IgD-negative memory B cell (primary cell): ENCODE results near the gene IRF3. TPM values are rescaled to one million over a fixed set of nuclear protein-coding genes. Genes with fewer than 3 reads are reported as not detected.

ENCODE experiments used
- H3K27ac Mint-ChIP-seq, 3 donors: one replicate each; pipeline ENCODE4 v1.8.0; 2020 to 2022; ENCODE audit warnings: mild to moderate bottlenecking in 3 of 3, mixed read lengths in 3 of 3, moderate library complexity in 1 of 3
- H3K27me3 Mint-ChIP-seq: one replicate; pipeline ENCODE4 v1.8.0; 2021; ENCODE audit warnings: mixed read lengths
- H3K36me3 Mint-ChIP-seq: one replicate; pipeline ENCODE4 v1.8.0; 2020; ENCODE audit warnings: mild to moderate bottlenecking, mixed read lengths
- H3K4me1 Mint-ChIP-seq, 3 donors: one replicate each; pipeline ENCODE4 v1.8.0; 2020 to 2022; ENCODE audit warnings: mixed read lengths in 3 of 3, mild to moderate bottlenecking in 1 of 3
- H3K4me3 Mint-ChIP-seq, 4 donors: one replicate each; pipeline ENCODE4 v1.8.0; 2020 to 2022; ENCODE audit warnings: mild to moderate bottlenecking in 4 of 4, mixed read lengths in 4 of 4, moderate library complexity in 3 of 4
- H3K9me3 Mint-ChIP-seq, 3 donors: one replicate each; pipeline ENCODE4 v1.8.0; 2020 to 2021; ENCODE audit warnings: mixed read lengths in 3 of 3, mild to moderate bottlenecking in 1 of 3
- polyA plus RNA-seq: library from polyadenylated mRNA; unstranded; fragments of 300-500 nt; fragmentation: Illumina TruSeq; gene quantifications from one replicate; pipeline ENCODE4 v1.2.3, GENCODE V29; 2021

IRF3 gene
- polyA plus RNA-seq, 1 donor from 2014 or later: 66.0 TPM

DNA sequence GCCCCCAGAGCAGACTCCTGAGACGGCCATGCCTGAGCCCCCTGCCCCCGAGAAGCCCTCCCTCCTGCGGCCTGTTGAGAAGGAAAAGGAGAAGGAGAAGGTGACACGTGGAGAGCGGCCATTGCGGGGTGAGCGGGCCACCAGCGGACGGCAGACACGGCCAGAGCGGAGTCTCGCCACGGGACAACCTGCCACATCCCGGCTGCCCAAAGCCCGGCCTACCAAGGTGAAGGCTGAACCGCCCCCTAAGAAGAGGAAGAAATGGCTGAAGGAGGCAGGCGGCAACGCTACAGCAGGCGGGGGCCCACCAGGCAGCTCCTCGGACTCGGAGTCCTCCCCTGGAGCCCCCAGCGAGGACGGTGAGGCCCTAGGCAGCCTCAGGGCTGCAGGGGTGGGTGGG is 49.8 kb downstream of the IRF3 start:
- peaks cover 3% of the 10 kb centered on the region for H3K36me3 Mint-ChIP-seq
- no peaks in the 10 kb centered on the region for H3K9me3 Mint-ChIP-seq
- H3K4me3 Mint-ChIP-seq: no peak overlapping the region
- peaks cover 0 to 16% (median 11%) of the 10 kb centered on the region in 3 donors for H3K4me1 Mint-ChIP-seq
- H3K27ac Mint-ChIP-seq: peak overlapping the region in 1 of 3 donors; percentile 74
- H3K27me3 Mint-ChIP-seq: no peaks in the 10 kb centered on the region

- no peaks in the 10 kb centered on the region for H3K9me3 Mint-ChIP-seq
- peaks cover 3% of the 10 kb centered on the region for H3K36me3 Mint-ChIP-seq
- peak overlapping the region in 2 of 3 donors; percentile 21 to 71 for H3K27ac Mint-ChIP-seq
- H3K4me3 Mint-ChIP-seq: no peak overlapping the region
- peaks cover 0 to 16% (median 11%) of the 10 kb centered on the region in 3 donors for H3K4me1 Mint-ChIP-seq
- H3K27me3 Mint-ChIP-seq: no peaks in the 10 kb centered on the region
These were observed 51.4 kb downstream of the IRF3 start for GRCh38 chr19:49614096-49614833.

GRCh38 chr19:49613374-49613773 is 52.3 kb downstream of the IRF3 start:
- H3K27ac Mint-ChIP-seq: no peak overlapping the region
- no peaks in the 10 kb centered on the region for H3K27me3 Mint-ChIP-seq
- H3K4me3 Mint-ChIP-seq: peak overlapping the region in 1 of 4 donors; percentile 85
- H3K9me3 Mint-ChIP-seq: no peaks in the 10 kb centered on the region
- peaks cover 3% of the 10 kb centered on the region for H3K36me3 Mint-ChIP-seq
- peaks cover 0 to 16% (median 11%) of the 10 kb centered on the region in 3 donors for H3K4me1 Mint-ChIP-seq

Other genes starting within 250 kb of the IRF3 start
- not detected for gene PTH2, start 242.4 kb downstream of the IRF3 start, polyA plus RNA-seq
- gene GFY, start 240.5 kb downstream of the IRF3 start, polyA plus RNA-seq: not detected
- gene SLC17A7, start 224.3 kb downstream of the IRF3 start, polyA plus RNA-seq: not detected
- gene PIH1D1, start 214.0 kb downstream of the IRF3 start, polyA plus RNA-seq: 98.8 TPM
- 67.5 TPM for gene ALDH16A1, start 212.6 kb downstream of the IRF3 start, polyA plus RNA-seq
- 24.3 TPM for gene FLT3LG, start 191.6 kb downstream of the IRF3 start, polyA plus RNA-seq
- 3,792 TPM for gene RPL13A, start 178.2 kb downstream of the IRF3 start, polyA plus RNA-seq
- 3,702 TPM for gene RPS11, start 169.4 kb downstream of the IRF3 start, polyA plus RNA-seq
- gene FCGRT, start 153.2 kb downstream of the IRF3 start, polyA plus RNA-seq: 60.8 TPM
- gene RCN3, start 137.9 kb downstream of the IRF3 start, polyA plus RNA-seq: 3.1 TPM
- 144 TPM for gene NOSIP, start 85.3 kb downstream of the IRF3 start, polyA plus RNA-seq
- 0.26 TPM for gene PRRG2, start 84.5 kb downstream of the IRF3 start, polyA plus RNA-seq
- gene PRR12, start 74.7 kb downstream of the IRF3 start, polyA plus RNA-seq: 0.70 TPM
- gene RRAS, start 25.7 kb downstream of the IRF3 start, polyA plus RNA-seq: 18.4 TPM
- 3.4 TPM for gene SCAF1, start 23.6 kb downstream of the IRF3 start, polyA plus RNA-seq
- gene BCL2L12, start 76 bp upstream of the IRF3 start, polyA plus RNA-seq: 16.8 TPM
- gene PRMT1, start 11.4 kb upstream of the IRF3 start, polyA plus RNA-seq: 187 TPM
- 0.65 TPM for gene ADM5, start 23.7 kb upstream of the IRF3 start, polyA plus RNA-seq
- not detected for gene CPT1C, start 25.3 kb upstream of the IRF3 start, polyA plus RNA-seq
- gene TSKS, start 97.4 kb upstream of the IRF3 start, polyA plus RNA-seq: 0.15 TPM
- 6.5 TPM for gene AP2A1, start 101.1 kb upstream of the IRF3 start, polyA plus RNA-seq
- gene FUZ, start 147.4 kb upstream of the IRF3 start, polyA plus RNA-seq: 6.6 TPM
- 54.7 TPM for gene MED25, start 152.4 kb upstream of the IRF3 start, polyA plus RNA-seq
- gene PTOV1, start 185.3 kb upstream of the IRF3 start, polyA plus RNA-seq: 45.0 TPM
- 56.3 TPM for gene PNKP, start 201.7 kb upstream of the IRF3 start, polyA plus RNA-seq
- 5.0 TPM for gene AKT1S1, start 211.5 kb upstream of the IRF3 start, polyA plus RNA-seq
- gene TBC1D17, start 211.8 kb upstream of the IRF3 start, polyA plus RNA-seq: 19.1 TPM
- 0.39 TPM for gene IL4I1, start 231.0 kb upstream of the IRF3 start, polyA plus RNA-seq